Parathyroid adenoma (tissue), 2 donors: ENCODE measurements around the gene KIRREL3.
"Not testable (repeated sequence)": the region's sequence is repeated elsewhere in the genome, so short reads cannot be mapped to it uniquely, and the experiment has no call there.

Experiments used
- H2AFZ ChIP-seq: fragments of 300-600 bp; sonication (generic); one replicate; pipeline ENCODE4 v1.7.0; 2017; ENCODE audit warnings: antibody characterized with exemption, mild to moderate bottlenecking
- H3K27ac ChIP-seq: fragments of 300-600 bp; sonication (generic); one replicate; pipeline ENCODE4 v1.7.0; 2017
- H3K27me3 ChIP-seq: fragments of 300-600 bp; sonication (generic); one replicate; pipeline ENCODE4 v1.7.0; 2017; ENCODE audit warnings: low read length; ENCODE audit not compliant: control insufficient read depth, insufficient read depth
- H3K36me3 ChIP-seq: fragments of 300-600 bp; sonication (generic); one replicate; pipeline ENCODE4 v1.7.0; 2017; ENCODE audit warnings: low read length; ENCODE audit not compliant: control insufficient read depth, insufficient read depth
- H3K4me1 ChIP-seq: fragments of 300-600 bp; sonication (generic); one replicate; pipeline ENCODE4 v1.7.0; 2017; ENCODE audit warnings: control low read depth
- H3K4me2 ChIP-seq: fragments of 300-600 bp; sonication (generic); one replicate; pipeline ENCODE4 v1.7.0; 2017; ENCODE audit warnings: low read length
- H3K4me3 ChIP-seq: fragments of 300-600 bp; sonication (generic); one replicate; pipeline ENCODE4 v1.7.0; 2017; ENCODE audit warnings: low read depth, low read length
- H3K79me2 ChIP-seq: fragments of 300-600 bp; sonication (generic); one replicate; pipeline ENCODE4 v1.7.0; 2017; ENCODE audit warnings: control low read depth
- H3K9ac ChIP-seq: fragments of 300-600 bp; sonication (generic); one replicate; pipeline ENCODE4 v1.7.0; 2017; ENCODE audit warnings: mild to moderate bottlenecking
- H3K9me3 ChIP-seq: fragments of 300-600 bp; sonication (generic); one replicate; pipeline ENCODE4 v1.7.0; 2017; ENCODE audit warnings: low read length; ENCODE audit not compliant: control insufficient read depth
- CTCF ChIP-seq: fragments of 300-600 bp; sonication (generic); IDR thresholded peaks from one replicate; pipeline ENCODE4 v1.7.0; 2017; ENCODE audit warnings: antibody characterized with exemption, mild to moderate bottlenecking
- donor health status: primary hyperparathyroidism.

The KIRREL3 gene

GRCh38 chr11:126375726-126376125 lies 624.8 kb downstream of the KIRREL3 start:
- H3K79me2 ChIP-seq, result no peaks in the 10 kb centered on the region
- no peak overlapping the region for H3K4me3 ChIP-seq
- H3K9ac ChIP-seq, result no peak overlapping the region
- no peak overlapping the region for H2AFZ ChIP-seq
- H3K4me2 ChIP-seq, result no peak overlapping the region
- H3K36me3 ChIP-seq, result no peaks in the 10 kb centered on the region
- TF ChIP-seq CTCF, result no peak
- H3K27ac ChIP-seq, result no peak overlapping the region
- no peaks in the 10 kb centered on the region for H3K9me3 ChIP-seq
- no peaks in the 10 kb centered on the region for H3K4me1 ChIP-seq
- H3K27me3 ChIP-seq, result no peaks in the 10 kb centered on the region

- H3K4me3 ChIP-seq, H3K36me3 ChIP-seq, H3K27me3 ChIP-seq, H3K27ac ChIP-seq, H3K79me2 ChIP-seq, H2AFZ ChIP-seq, H3K9ac ChIP-seq, H3K4me1 ChIP-seq, H3K4me2 ChIP-seq, H3K9me3 ChIP-seq: not testable (repeated sequence)
Measured at GRCh38 chr11:126374562-126375300, 625.8 kb downstream of the KIRREL3 start.

GRCh38 chr11:126373389-126374066 lies 627.0 kb downstream of the KIRREL3 start:
- H3K4me2 ChIP-seq, H3K27ac ChIP-seq, H3K9me3 ChIP-seq, H3K9ac ChIP-seq, H3K36me3 ChIP-seq, H3K4me3 ChIP-seq, H3K4me1 ChIP-seq, H3K79me2 ChIP-seq, H3K27me3 ChIP-seq, H2AFZ ChIP-seq: not testable (repeated sequence)
